ENCODE results near the gene ITGA7.

ITGA7 gene

DNA sequence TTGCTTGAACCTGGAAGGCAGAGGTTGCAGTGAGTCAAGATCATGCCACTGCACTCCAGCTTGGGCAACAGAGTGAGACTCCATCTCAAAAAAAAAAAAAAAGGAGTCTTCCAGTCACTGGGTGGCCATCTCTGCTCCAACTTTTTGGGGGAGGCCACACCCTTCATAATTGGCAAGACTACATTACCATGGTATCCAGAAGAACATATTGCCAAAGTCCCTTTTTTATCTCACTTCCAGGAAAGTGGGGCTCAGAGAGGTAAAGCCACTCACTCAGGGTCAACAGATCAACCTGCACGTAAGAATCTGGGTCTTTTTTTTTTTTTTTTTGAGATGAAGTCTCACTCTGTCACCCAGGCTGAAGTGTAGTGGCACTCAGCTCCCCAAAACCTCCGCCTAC lies 26.2 kb upstream of the ITGA7 start:
- no peak overlapping the region for H3K9ac ChIP-seq
- no peak overlapping the region for H3K4me3 ChIP-seq (ENCODE audit: low read depth, low read length)
- peaks cover 15% of the 10 kb centered on the region for H3K4me1 ChIP-seq
- no peak overlapping the region for H3K4me2 ChIP-seq (ENCODE audit: low read length)
- H3K9me3 ChIP-seq (ENCODE audit: control insufficient read depth, low read length) = no peaks in the 10 kb centered on the region
- H3K27me3 ChIP-seq (ENCODE audit: control insufficient read depth, insufficient read depth, low read length) = no peaks in the 10 kb centered on the region
- H2AFZ ChIP-seq = no peak overlapping the region
- peaks cover 11% of the 10 kb centered on the region for H3K79me2 ChIP-seq
- no peaks in the 10 kb centered on the region for H3K36me3 ChIP-seq (ENCODE audit: control insufficient read depth, insufficient read depth, low read length)
- TF ChIP-seq, protein P1, sequence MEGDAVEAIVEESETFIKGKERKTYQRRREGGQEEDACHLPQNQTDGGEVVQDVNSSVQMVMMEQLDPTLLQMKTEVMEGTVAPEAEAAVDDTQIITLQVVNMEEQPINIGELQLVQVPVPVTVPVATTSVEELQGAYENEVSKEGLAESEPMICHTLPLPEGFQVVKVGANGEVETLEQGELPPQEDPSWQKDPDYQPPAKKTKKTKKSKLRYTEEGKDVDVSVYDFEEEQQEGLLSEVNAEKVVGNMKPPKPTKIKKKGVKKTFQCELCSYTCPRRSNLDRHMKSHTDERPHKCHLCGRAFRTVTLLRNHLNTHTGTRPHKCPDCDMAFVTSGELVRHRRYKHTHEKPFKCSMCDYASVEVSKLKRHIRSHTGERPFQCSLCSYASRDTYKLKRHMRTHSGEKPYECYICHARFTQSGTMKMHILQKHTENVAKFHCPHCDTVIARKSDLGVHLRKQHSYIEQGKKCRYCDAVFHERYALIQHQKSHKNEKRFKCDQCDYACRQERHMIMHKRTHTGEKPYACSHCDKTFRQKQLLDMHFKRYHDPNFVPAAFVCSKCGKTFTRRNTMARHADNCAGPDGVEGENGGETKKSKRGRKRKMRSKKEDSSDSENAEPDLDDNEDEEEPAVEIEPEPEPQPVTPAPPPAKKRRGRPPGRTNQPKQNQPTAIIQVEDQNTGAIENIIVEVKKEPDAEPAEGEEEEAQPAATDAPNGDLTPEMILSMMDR (IDR thresholded peaks at IDR 0.05) = no peak
- H3K27ac ChIP-seq = no peak overlapping the region

- no peak overlapping the region for H3K4me3 ChIP-seq (ENCODE audit: low read depth, low read length)
- TF ChIP-seq, protein P1 (IDR thresholded peaks at IDR 0.05) = no peak
- no peak overlapping the region for H3K27ac ChIP-seq
- no peaks in the 10 kb centered on the region for H3K9me3 ChIP-seq (ENCODE audit: control insufficient read depth, low read length)
- H3K4me1 ChIP-seq = peaks cover 10% of the 10 kb centered on the region
- no peak overlapping the region for H3K9ac ChIP-seq
- H3K79me2 ChIP-seq = peaks cover 11% of the 10 kb centered on the region
- no peak overlapping the region for H3K4me2 ChIP-seq (ENCODE audit: low read length)
- H3K27me3 ChIP-seq (ENCODE audit: control insufficient read depth, insufficient read depth, low read length) = no peaks in the 10 kb centered on the region
- H3K36me3 ChIP-seq (ENCODE audit: control insufficient read depth, insufficient read depth, low read length) = no peaks in the 10 kb centered on the region
- no peak overlapping the region for H2AFZ ChIP-seq
Observed at GRCh38 chr12:55733021-55733555, 25.4 kb upstream of the ITGA7 start.

DNA sequence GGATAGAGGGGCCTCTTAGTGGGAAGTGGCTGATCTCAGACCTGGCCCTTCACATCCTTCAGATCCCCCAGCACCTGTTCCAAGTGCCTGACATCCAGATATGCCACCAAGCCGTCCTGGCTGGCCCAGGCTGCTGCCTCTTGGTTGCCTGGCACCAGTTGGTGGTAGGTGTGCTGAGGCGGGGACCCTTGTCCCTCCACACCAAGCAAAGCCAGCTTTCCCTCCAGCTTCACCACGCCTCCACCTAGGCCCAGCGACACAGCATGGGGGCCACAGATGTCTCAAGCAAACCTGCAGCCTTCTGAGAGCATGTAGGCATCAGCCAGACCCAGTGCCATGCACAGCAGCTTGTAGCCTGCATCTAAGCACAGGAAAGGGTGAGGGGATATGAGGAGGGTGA lies 24.6 kb upstream of the ITGA7 start:
- Histone ChIP-seq H3K9me3 (ENCODE audit: control insufficient read depth, low read length) (no peaks in the 10 kb centered on the region), H3K27ac (no peak overlapping the region), H3K27me3 (ENCODE audit: control insufficient read depth, insufficient read depth, low read length) (no peaks in the 10 kb centered on the region), H3K79me2 (peaks cover 11% of the 10 kb centered on the region), H2AFZ (no peak overlapping the region), H3K4me2 (ENCODE audit: low read length) (no peak overlapping the region), H3K4me3 (ENCODE audit: low read depth, low read length) (no peak overlapping the region), H3K36me3 (ENCODE audit: control insufficient read depth, insufficient read depth, low read length) (no peaks in the 10 kb centered on the region), H3K4me1 (peaks cover 8% of the 10 kb centered on the region), H3K9ac (no peak overlapping the region)
- TF ChIP-seq, protein P1 (IDR thresholded peaks at IDR 0.05) = no peak

DNA sequence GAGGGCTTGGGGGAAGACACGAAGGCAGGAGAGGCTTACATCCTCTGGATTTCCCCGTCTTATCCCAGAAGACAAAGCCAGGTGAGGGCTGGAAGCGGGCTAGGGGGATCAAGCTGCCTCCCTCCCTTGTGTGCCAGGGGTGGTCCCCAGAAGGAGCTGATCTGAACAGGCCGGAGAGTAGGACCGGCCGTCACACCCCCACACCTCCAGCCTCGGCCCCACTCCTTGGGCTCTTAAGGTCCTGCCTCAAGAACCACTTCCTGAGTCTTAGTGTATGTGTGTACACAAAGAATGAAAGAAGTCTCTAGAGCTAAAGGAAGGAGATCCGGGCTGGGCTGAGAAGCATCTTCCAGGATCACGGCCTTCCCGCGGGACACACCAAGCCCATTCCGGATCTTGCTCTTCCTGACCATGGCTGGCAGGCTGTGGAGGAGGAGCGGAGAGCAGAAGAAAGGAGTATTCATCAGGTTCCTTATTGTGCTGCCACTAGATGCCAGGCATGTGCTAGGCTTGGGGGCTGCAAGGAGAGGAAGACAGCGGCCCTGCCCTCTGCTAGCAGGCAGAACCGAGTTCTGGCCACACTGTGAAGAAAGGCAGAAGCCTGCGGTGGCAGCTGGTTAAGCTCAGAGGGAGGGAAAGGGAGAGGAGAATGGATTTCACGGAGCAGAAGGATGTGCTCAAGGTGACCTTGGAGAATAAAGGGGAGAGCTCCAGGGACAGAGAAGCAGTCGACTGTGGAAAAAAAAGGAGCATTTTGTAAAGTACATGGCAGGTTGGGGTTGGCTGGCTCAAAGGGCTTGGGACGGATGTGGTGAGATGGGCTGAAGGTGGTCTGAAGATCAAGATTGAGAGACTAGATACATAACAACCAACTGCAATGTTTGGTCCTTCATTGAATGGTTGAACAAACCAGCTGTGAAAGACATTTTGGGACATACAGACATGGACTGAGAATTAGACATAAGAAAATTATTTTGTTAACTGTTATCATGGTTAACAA lies 22.4 kb upstream of the ITGA7 start:
- TF ChIP-seq, protein P1 (IDR thresholded peaks at IDR 0.05) = peak; percentile 30
- Histone ChIP-seq H3K9ac (peak overlapping the region; percentile 90), H3K4me2 (ENCODE audit: low read length) (peak overlapping the region; percentile 100), H3K27ac (peak overlapping the region; percentile 100), H3K36me3 (ENCODE audit: control insufficient read depth, insufficient read depth, low read length) (no peaks in the 10 kb centered on the region), H3K79me2 (peaks cover 3% of the 10 kb centered on the region), H3K27me3 (ENCODE audit: control insufficient read depth, insufficient read depth, low read length) (no peaks in the 10 kb centered on the region), H3K4me1 (peaks cover 10% of the 10 kb centered on the region), H3K9me3 (ENCODE audit: control insufficient read depth, low read length) (no peaks in the 10 kb centered on the region), H3K4me3 (ENCODE audit: low read depth, low read length) (peak overlapping the region; percentile 94), H2AFZ (peak overlapping the region; percentile 93)
